ENCODE measurements around the gene NRXN2. TPM values are rescaled to one million over a fixed set of nuclear protein-coding genes. Genes with fewer than 3 reads are reported as not detected.

Gene NRXN2
- 0.98 TPM for total RNA-seq

- ATAC-seq, result peak; percentile 80
- peak; percentile 78 for DNase-seq (ENCODE audit: low spot score)
Observed at GRCh38 chr11:64723117-64723906, at the start of gene NRXN2. TSS of gene NRXN2 (minus strand) at chr11:64723197. CDS start at chr11:64713699, 9,498 bp downstream.

GRCh38 chr11:64772303-64773018 is 49.5 kb upstream of the NRXN2 start:
- DNase-seq (ENCODE audit: low spot score), result no peak
- ATAC-seq, result no peak

DNA sequence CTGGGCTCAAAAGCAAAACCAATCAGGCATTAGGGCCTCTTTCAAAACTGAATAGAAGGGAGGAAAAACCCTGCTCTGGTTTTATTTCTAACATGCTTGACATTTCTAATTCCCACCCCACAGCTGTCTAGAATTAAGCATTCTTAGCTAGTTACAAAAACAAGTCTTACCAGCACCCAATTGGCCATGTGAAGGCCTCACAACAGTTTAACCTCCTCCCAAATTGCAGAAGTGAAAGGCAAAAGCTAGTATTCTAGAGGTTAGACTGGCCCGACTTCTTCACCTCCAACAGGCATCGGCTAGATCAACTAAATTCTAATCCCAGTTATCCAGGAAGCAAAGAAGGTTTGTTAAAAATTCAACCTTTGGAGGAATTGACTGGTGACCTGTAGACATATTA is 48.9 kb upstream of the NRXN2 start:
- DNase-seq (ENCODE audit: low spot score) (no peak), ATAC-seq (no peak)

DNA sequence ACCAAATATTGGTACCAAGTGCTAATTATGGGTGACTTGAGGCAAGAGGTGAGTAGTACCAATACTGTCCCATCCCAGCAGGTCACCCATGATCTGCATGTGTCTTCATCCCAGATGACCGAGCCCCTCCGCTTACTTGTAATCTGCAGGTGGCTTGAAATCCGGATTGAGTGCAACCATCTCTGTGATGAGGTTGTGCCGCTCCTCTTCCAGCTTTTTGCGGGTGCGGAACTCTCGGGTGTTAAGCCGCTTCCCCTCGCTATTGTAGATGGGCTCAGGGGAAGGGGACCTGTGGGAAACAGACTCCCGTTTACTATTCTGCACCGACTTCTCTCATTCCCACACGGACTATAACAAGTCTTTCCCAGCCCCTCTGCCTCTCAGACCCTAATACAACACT is 47.1 kb upstream of the NRXN2 start:
- DNase-seq (ENCODE audit: low spot score) (no peak), ATAC-seq (no peak)

GRCh38 chr11:64769283-64769682 is 46.3 kb upstream of the NRXN2 start:
- DNase-seq (ENCODE audit: low spot score) (no peak), ATAC-seq (no peak)

DNA sequence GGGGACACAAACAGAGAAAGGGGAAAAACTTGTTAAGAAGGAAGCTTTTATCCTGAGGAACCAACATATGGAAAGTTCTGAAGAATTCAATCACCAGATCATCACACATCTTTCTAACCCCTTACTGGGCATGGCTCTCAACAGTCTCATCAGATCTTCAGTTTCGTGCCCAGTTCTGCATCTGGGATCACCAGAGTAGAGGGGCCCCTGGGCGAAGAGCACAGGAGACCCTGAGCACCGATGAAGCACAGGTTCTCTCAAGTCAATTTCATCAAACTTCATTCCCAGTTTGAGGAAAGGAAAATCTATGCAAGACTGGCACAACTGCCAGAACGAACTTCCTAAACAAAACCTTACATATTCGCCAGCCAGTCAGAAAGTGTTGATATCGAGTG is 45.3 kb upstream of the NRXN2 start:
- no peak for ATAC-seq
- DNase-seq (ENCODE audit: low spot score), result no peak

DNA sequence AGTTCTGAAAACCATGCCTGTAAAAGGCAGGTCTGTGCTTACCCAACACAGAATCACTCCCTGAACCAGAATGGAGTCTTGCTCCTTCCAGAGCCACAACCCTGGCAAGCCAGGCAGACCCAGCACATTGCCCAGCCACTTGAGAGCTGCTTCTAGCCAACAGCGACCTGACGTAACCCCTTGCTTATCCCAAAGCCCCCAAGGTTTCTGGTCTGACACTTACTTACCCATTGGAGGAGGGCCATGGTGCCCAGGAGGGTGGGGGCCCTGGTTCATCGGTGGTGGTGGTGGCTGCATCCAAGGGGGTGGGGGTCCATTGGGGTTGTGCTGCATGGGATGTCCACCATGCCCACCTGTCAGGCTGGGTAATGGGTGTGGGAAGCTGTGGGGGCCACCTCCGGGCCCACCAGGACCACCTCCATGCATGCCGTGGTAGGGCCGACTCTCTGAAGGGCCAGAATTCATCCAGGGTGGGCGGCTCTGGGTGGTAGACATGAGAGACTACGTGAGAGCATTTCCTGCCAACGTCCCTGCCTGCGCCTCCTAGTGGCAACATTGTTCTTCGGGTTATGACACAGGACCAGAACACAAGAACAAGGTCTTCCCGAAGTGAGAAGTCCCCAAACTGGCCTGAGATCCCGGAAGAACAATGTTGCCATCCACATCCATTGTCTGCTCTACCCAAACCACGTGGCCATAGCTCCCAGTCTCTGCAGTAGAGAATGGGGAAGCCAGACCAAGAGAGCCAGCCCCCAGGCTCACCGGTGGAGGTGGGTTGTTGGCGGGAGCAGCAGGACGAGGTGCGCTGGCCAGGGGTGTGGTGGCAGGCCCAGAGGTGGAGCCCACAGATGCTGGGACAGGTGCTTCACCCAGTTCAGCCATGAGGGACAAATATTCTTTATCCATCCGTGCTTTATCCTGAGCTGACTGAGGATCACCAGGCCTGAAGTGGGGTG is 44.6 kb upstream of the NRXN2 start:
- DNase-seq (ENCODE audit: low spot score) (no peak), ATAC-seq (peak; percentile 58)

DNA sequence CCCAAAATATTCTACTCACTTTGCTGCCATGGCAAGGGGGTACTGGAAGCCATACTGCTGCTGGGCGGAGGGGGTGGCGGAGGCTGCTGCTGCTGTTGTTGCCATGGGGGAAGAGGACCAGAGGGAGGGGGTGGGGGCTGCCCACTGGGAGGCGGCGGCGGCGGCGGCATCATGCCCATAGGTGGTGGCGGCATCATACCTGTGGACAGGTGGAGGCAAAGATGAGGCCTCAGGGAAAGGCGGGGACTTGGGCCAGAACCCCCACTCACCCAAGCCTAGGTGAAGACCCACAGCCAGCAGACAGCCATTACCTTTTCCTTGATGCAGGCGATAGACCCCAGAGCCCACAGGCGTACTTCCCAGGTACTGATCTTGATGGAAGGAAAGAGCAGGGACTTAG is 43.9 kb upstream of the NRXN2 start:
- no peak for ATAC-seq
- DNase-seq (ENCODE audit: low spot score), result no peak

- DNase-seq (ENCODE audit: low spot score), result no peak
- ATAC-seq, result no peak
Observed at GRCh38 chr11:64765851-64766665, 43.1 kb upstream of the NRXN2 start.

DNA sequence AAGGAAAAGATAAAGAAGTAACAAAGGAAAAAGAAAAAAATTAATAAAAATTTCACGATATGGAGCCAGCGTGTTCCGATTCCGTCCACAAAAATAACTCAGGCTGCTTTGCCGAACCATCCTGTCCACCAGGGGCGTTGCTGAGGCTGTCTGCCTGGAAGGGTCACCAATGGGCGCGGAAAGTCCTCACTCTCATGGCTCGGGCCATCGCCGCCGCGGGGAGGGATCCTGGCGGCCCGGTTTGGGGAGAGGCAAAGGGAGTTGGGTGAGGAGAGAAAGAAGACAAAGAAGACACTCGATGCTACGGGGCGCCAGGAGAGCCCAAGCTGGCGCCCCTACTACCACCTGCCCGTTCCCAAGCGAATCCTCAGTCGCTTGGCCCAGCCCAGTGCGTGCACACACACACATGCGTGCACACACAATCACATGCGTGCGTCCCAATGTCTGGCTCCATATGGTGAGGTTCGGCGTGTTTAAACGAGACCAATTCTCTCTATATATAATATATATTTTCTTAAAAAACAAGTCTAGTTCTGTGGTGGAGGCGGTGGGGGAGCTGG is 42.4 kb upstream of the NRXN2 start:
- DNase-seq (ENCODE audit: low spot score), result no peak
- no peak for ATAC-seq

DNA sequence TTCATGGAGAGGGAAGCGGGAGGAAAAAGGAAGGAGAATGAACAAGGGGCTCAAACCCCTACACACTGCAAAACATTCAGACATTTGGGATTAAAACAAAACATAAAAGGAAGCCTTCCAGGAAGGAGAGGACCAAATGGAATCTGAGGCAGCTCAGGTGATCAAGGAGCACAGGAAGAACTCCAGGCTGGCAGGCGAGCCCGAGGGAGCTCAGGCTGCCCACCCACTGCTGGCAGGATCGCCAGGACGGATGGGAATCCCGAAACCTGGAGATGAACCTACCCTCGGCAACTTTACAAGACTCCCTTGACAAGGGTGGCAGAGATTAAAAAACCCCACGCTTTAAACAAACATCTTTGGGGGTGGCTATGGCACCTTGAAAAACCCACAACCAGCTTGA is 41.8 kb upstream of the NRXN2 start:
- ATAC-seq (no peak), DNase-seq (ENCODE audit: low spot score) (no peak)

GRCh38 chr11:64764040-64764611 is 41.1 kb upstream of the NRXN2 start:
- DNase-seq (ENCODE audit: low spot score), result no peak
- ATAC-seq, result no peak

DNA sequence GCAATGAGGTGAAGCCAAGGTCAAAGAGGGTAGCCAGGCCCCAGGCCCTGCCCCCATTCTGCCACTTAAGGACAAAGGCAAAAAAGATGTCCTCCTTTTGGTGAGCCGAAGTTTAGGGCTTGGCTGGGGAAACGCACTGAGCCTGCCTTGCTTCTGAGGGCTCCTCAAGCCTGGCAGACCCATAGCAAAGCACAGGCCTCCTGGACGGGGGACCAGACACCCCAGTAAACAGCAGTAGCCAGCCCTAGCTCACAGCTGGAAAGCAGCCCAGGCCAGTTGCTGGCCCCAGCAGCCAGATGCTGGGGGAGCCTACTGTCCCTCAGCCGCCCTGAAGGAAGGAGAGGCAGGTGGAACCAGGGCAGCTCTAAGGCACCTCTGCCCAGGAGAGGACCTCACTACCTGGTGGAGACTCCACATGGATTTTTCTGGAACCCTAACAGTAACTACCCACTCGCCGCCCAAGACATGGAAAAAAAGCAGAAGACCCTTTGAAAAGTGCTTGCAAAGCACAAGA is 40.6 kb upstream of the NRXN2 start:
- ATAC-seq (no peak), DNase-seq (ENCODE audit: low spot score) (no peak)

- ATAC-seq (no peak), DNase-seq (ENCODE audit: low spot score) (no peak)
Observed at GRCh38 chr11:64762674-64763525, 39.9 kb upstream of the NRXN2 start.

DNA sequence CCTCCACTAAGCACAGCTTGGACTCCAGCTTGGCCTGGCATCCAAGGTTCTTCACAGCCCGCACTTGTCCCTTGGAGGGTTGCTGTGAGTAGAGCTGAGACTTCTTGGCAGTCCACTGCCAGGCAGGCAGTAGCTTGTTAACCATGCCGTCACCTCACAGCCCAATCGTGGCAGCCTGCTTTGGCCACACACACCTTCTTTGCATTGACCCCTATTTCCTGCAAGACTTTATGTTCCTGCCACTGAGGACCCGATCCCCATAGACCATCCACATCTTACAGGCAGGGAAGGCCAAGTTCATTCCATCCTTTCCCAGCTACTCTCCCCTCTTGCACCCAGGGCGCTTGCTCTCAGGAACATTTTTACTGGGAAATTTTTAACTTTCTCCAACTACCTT is 39.3 kb upstream of the NRXN2 start:
- ATAC-seq (no peak), DNase-seq (ENCODE audit: low spot score) (no peak)

GRCh38 chr11:64760759-64761420 is 37.9 kb upstream of the NRXN2 start:
- no peak for DNase-seq (ENCODE audit: low spot score)
- no peak for ATAC-seq

- ATAC-seq (peak; percentile 35), DNase-seq (ENCODE audit: low spot score) (no peak)
Observed at GRCh38 chr11:64759722-64760719, 37.0 kb upstream of the NRXN2 start, which contains the start of gene PYGM. TSS of gene PYGM (minus strand) at chr11:64759974. CDS start at chr11:64759898, 76 bp downstream.

All from left lobe of liver (tissue), 2 donors.